ENCODE results near the gene GPR132.

DNA sequence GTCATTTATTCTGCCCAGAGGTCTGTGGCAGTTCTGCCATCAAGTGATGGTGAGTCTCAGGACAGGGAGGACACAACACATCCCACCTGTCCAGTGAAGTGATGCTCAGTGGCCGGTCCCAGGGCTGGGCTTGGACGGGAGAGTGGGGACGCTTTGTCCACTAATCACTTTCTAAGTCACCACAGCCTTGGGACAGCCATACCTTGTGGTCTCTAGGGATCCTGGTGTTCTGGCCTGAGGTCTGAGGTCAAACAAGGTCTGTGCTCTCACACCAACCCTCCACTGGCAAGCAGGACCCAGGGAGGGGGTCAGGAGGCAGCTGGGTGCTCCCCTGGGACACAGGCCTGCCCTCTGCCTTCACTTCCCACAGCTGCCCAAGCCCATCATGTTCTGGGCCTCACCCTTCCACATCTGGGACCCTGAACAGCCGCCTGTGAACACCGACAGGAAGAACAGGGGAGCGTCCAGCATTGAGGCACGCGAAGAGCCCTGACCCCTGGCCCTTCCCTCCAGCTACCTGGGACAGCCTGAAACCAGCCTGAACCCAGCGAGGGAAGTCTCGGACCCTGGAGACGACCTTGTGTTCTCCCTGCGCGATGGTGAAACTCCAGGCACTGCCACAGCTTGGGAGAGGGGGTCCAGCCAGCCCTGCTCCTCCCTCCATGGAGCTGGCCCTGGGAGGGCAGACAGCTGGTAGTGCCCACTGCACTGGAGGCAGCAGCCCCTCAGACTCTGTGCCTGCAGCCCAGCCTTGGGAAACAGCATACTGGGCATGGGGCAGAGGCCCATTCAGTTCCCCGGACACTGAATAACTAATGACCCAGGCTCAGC lies 19.7 kb upstream of the GPR132 start:
- TF ChIP-seq JUND (IDR thresholded peaks at IDR 0.05; ENCODE audit: low read length), result no peak
- TF ChIP-seq, protein P1, sequence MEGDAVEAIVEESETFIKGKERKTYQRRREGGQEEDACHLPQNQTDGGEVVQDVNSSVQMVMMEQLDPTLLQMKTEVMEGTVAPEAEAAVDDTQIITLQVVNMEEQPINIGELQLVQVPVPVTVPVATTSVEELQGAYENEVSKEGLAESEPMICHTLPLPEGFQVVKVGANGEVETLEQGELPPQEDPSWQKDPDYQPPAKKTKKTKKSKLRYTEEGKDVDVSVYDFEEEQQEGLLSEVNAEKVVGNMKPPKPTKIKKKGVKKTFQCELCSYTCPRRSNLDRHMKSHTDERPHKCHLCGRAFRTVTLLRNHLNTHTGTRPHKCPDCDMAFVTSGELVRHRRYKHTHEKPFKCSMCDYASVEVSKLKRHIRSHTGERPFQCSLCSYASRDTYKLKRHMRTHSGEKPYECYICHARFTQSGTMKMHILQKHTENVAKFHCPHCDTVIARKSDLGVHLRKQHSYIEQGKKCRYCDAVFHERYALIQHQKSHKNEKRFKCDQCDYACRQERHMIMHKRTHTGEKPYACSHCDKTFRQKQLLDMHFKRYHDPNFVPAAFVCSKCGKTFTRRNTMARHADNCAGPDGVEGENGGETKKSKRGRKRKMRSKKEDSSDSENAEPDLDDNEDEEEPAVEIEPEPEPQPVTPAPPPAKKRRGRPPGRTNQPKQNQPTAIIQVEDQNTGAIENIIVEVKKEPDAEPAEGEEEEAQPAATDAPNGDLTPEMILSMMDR (IDR thresholded peaks at IDR 0.05; ENCODE audit: control extremely low read depth in 1 of 3, insufficient read depth in 1 of 3, low read depth in 1 of 3, low read length in 3 of 3), result no peak
- no peak for TF ChIP-seq TEAD4 (IDR thresholded peaks at IDR 0.05; ENCODE audit: low read depth, low read length)
- TF ChIP-seq TAF1 (IDR thresholded peaks at IDR 0.05; ENCODE audit: low read depth, low read length), result no peak

Measured in H1 (cell line).